Measurements from ENCODE around the gene SMIM45.

SMIM45 gene

DNA sequence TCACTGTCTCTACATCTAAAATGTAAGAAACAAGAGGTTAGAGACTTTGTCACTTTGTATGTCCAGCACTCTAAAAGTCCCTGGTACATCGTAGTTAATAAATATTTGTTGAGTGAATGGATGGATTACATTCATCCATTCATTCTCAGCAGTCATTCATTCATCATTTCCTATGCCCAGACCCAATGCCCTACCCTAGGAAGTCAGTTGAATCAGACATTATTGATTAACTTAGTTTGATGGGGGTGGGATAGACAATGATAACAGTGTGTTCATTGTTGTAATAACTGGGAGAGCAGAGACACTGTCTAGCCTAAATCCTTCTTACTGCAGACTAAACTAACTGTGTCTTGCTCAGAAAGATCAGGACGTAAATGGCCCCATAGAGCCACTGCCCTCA lies 3.8 kb upstream of the SMIM45 start:
- no peak overlapping the region for H4K91ac ChIP-seq (replicated peaks; ENCODE audit: insufficient read length, low read length)
- H3K9ac ChIP-seq (replicated peaks in 1 of 4; ENCODE audit: extremely low read depth in 1 of 4, low read depth in 3 of 4, low read length in 3 of 4), result no peak overlapping the region
- 0 out of 2 replicates have a peak overlapping the region, but pooled peaks have one; percentile 29 for H2BK20ac ChIP-seq (ENCODE audit: low read length)
- H3K18ac ChIP-seq (ENCODE audit: extremely low read depth, low read length), result no peak overlapping the region
- no peak overlapping the region for H2AFZ ChIP-seq (ENCODE audit: low read length)
- FAIRE-seq (no peak), DNase-seq (ENCODE audit: low read depth in 1 of 2, low spot score in 2 of 2) (no peak)
- no peak overlapping the region for H4K8ac ChIP-seq (ENCODE audit: extremely low read depth, insufficient read depth, low read length)
- no peak overlapping the region for H3K4me3 ChIP-seq (ENCODE audit: extremely low read depth in 1 of 4, insufficient read depth in 2 of 4, low read depth in 3 of 4, low read length in 4 of 4)
- no peak overlapping the region for H2BK5ac ChIP-seq (ENCODE audit: low read depth, low read length)
- H3K36me3 ChIP-seq (ENCODE audit: control insufficient read depth in 2 of 4, insufficient read depth in 4 of 4, low read length in 3 of 4), result peaks cover 12 to 21% (median 18%) of the 10 kb centered on the region in 4 experiments
- peaks cover 0 to 2% of the 10 kb centered on the region in 2 experiments for H4K20me1 ChIP-seq (replicated peaks in 1 of 2; ENCODE audit: control insufficient read depth in 1 of 2, insufficient read depth in 2 of 2, low read length in 2 of 2)
- no peaks in the 10 kb centered on the region for H3K9me3 ChIP-seq (ENCODE audit: insufficient read depth in 2 of 2, low read depth in 1 of 2, low read length in 1 of 2)
- H3K27ac ChIP-seq (ENCODE audit: low read depth, low read length), result no peak overlapping the region
- CTCF ChIA-PET (ENCODE audit: partially characterized antibody), result interaction anchor here (0.8 to 4.4 kb wide), 6 partner anchors 9 to 163 kb away, joined by 3 to 21 read pairs (median 4); partner anchors contain the start of gene TNFRSF13C
- H3K56ac ChIP-seq (replicated peaks; ENCODE audit: insufficient read length, low read depth, low read length), result no peak overlapping the region
- H2BK12ac ChIP-seq (ENCODE audit: low read depth, low read length), result no peak overlapping the region
- peaks cover 7 to 20% (median 11%) of the 10 kb centered on the region in 4 experiments for H3K4me1 ChIP-seq (replicated peaks in 1 of 4; ENCODE audit: control insufficient read depth in 3 of 4, insufficient read depth in 4 of 4, low read length in 3 of 4)
- H3K4me2 ChIP-seq (ENCODE audit: insufficient read depth in 1 of 2, low read depth in 2 of 2, low read length in 2 of 2), result peak overlapping the region; percentile 39 to 85; a peak in 1 of 4 replicates
- no peak overlapping the region for H3K14ac ChIP-seq (ENCODE audit: insufficient read length)
- no peak overlapping the region for H4K5ac ChIP-seq (ENCODE audit: insufficient read length, low read depth, low read length)
- H2BK15ac ChIP-seq (ENCODE audit: low read length), result no peak overlapping the region
- H3K23ac ChIP-seq (ENCODE audit: insufficient read length), result no peak overlapping the region
- no peak overlapping the region for H3K4ac ChIP-seq (replicated peaks; ENCODE audit: insufficient read length, low read depth, low read length)
- no peak overlapping the region for H2AK5ac ChIP-seq (ENCODE audit: low read depth, low read length)
- POLR2A ChIA-PET (ENCODE audit: partially characterized antibody), result interaction anchor here (0.7 kb wide), 1 partner anchor 170 kb away, joined by 3 read pairs; no protein-coding TSS in a partner anchor
- H3K27me3 ChIP-seq (replicated peaks in 1 of 4; ENCODE audit: control insufficient read depth in 3 of 4, extremely low read depth in 1 of 4, insufficient read depth in 3 of 4, low read length in 3 of 4), result no peaks in the 10 kb centered on the region
- H2BK120ac ChIP-seq (replicated peaks; ENCODE audit: low read depth, low read length), result no peak overlapping the region
- H3K79me2 ChIP-seq (ENCODE audit: control insufficient read depth in 1 of 2, insufficient read depth in 2 of 2, low read length in 2 of 2), result peaks cover 0 to 9% of the 10 kb centered on the region in 2 experiments; a peak in 1 of 4 replicates
- H3K79me1 ChIP-seq (ENCODE audit: low read depth, low read length), result peaks cover 7% of the 10 kb centered on the region; the same call in 1 of the 2 replicates
- H3K23me2 ChIP-seq (ENCODE audit: low read depth, low read length), result peaks cover 8% of the 10 kb centered on the region
- 84% methylated on average over 2 of the region's 2 CpGs; no CpG with 5 or more reads in 1 of the 2 experiments for WGBS, 2 experiments (ENCODE audit: extremely low coverage in 1 of 2, insufficient coverage in 1 of 2, insufficient read length in 1 of 2, insufficient replicate concordance in 2 of 2, low coverage in 1 of 2, low lambda C conversion rate in 2 of 2, missing lambda C conversion rate in 1 of 2)
- TF ChIP-seq, protein P1, sequence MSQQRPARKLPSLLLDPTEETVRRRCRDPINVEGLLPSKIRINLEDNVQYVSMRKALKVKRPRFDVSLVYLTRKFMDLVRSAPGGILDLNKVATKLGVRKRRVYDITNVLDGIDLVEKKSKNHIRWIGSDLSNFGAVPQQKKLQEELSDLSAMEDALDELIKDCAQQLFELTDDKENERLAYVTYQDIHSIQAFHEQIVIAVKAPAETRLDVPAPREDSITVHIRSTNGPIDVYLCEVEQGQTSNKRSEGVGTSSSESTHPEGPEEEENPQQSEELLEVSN (IDR thresholded peaks at IDR 0.05), result no peak
- TF ChIP-seq TAF1 (IDR thresholded peaks at IDR 0.05; ENCODE audit: low read depth, low read length) (no peak), KDM1A (IDR thresholded peaks at IDR 0.05; ENCODE audit: borderline replicate concordance, low read length) (no peak), POLR2A (IDR thresholded peaks at IDR 0.05; ENCODE audit: control extremely low read depth in 1 of 2, low read depth in 2 of 2, low read length in 2 of 2) (no peak), EP300 (IDR thresholded peaks at IDR 0.05; ENCODE audit: borderline replicate concordance in 1 of 2, low read depth in 2 of 2, low read length in 2 of 2) (no peak), EGR1 (IDR thresholded peaks at IDR 0.05; ENCODE audit: borderline replicate concordance, low read depth, low read length) (no peak), CREB1 (IDR thresholded peaks at IDR 0.05) (no peak), SP1 (IDR thresholded peaks at IDR 0.05; ENCODE audit: low read depth, low read length) (no peak), BCL11A (IDR thresholded peaks at IDR 0.05; ENCODE audit: low read depth in 2 of 2, low read length in 2 of 2) (no peak), TAF7 (optimal IDR thresholded peaks at IDR 0.05; ENCODE audit: borderline replicate concordance, low read depth, low read length) (no peak), YY1 (IDR thresholded peaks at IDR 0.05; ENCODE audit: low read depth, low read length) (no peak), RBBP5 (IDR thresholded peaks at IDR 0.05; ENCODE audit: borderline replicate concordance, low read depth, low read length) (no peak)
- TF ChIP-seq, protein P2, sequence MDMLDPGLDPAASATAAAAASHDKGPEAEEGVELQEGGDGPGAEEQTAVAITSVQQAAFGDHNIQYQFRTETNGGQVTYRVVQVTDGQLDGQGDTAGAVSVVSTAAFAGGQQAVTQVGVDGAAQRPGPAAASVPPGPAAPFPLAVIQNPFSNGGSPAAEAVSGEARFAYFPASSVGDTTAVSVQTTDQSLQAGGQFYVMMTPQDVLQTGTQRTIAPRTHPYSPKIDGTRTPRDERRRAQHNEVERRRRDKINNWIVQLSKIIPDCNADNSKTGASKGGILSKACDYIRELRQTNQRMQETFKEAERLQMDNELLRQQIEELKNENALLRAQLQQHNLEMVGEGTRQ (IDR thresholded peaks at IDR 0.05; ENCODE audit: low read length), result no peak

Measured in H1 (cell line).